DOHH2 (cell line): ENCODE results near the gene NINJ2.

Experiments
- H3F3A ChIP-seq: fragments of 200-600 bp; sonication (generic), shearing (Covaris generic); 2 replicates; pipeline ENCODE4 v1.6.0; 2016; ENCODE audit warnings: antibody characterized with exemption, mild to moderate bottlenecking; ENCODE audit not compliant: control insufficient read depth, insufficient read depth
- H3K27ac ChIP-seq: fragments of 200-600 bp; sonication (generic); 2 replicates; pipeline ENCODE4 v1.5.1; 2014; ENCODE audit warnings: low read depth, mild to moderate bottlenecking, low read length, moderate library complexity
- H3K27me3 ChIP-seq: fragments of 200-600 bp; sonication (generic); 2 replicates; pipeline ENCODE4 v1.6.1; 2014; ENCODE audit warnings: mild to moderate bottlenecking, low read length, mixed read lengths; ENCODE audit not compliant: control insufficient read depth
- H3K36me3 ChIP-seq: fragments of 200-600 bp; sonication (generic); 2 replicates; pipeline ENCODE4 v1.6.1; 2014; ENCODE audit warnings: mild to moderate bottlenecking, low read length, moderate library complexity, mixed read lengths; ENCODE audit not compliant: control insufficient read depth
- H3K4me1 ChIP-seq: fragments of 200-600 bp; sonication (generic); 2 replicates; pipeline ENCODE4 v1.6.1; 2014; ENCODE audit warnings: mild to moderate bottlenecking, low read length, mixed read lengths; ENCODE audit not compliant: control insufficient read depth
- H3K4me2 ChIP-seq: fragments of 200-600 bp; sonication (generic); 2 replicates; pipeline ENCODE4 v1.6.0; 2014; ENCODE audit warnings: mild to moderate bottlenecking, low read length, moderate library complexity
- H3K4me3 ChIP-seq: fragments of 200-600 bp; sonication (generic); 2 replicates; pipeline ENCODE4 v1.5.1; 2014; ENCODE audit warnings: mild to moderate bottlenecking, low read length, mixed read lengths
- H3K79me2 ChIP-seq: fragments of 200-600 bp; sonication (generic); 2 replicates; pipeline ENCODE4 v1.6.1; 2014; ENCODE audit warnings: mild to moderate bottlenecking, low read length, mixed read lengths; ENCODE audit not compliant: control insufficient read depth
- H3K9me2 ChIP-seq: fragments of 200-600 bp; sonication (generic); replicated peaks from 2 replicates; pipeline ENCODE4 v1.6.1; 2014; ENCODE audit warnings: mild to moderate bottlenecking, low read length, mixed read lengths; ENCODE audit not compliant: control insufficient read depth
- H3K9me3 ChIP-seq: fragments of 200-600 bp; sonication (generic); 2 replicates; pipeline ENCODE4 v1.6.1; 2014; ENCODE audit warnings: antibody characterized with exemption, low read length, mixed read lengths; ENCODE audit not compliant: control insufficient read depth, insufficient read depth
- H4K20me1 ChIP-seq: fragments of 200-600 bp; sonication (generic); 2 replicates; pipeline ENCODE4 v1.6.0; 2014; ENCODE audit warnings: low read depth, mild to moderate bottlenecking, antibody characterized with exemption, low read length, moderate library complexity; ENCODE audit not compliant: control insufficient read depth, insufficient read depth
- CTCF ChIP-seq: fragments of 200-600 bp; sonication (generic); IDR thresholded peaks from one replicate; pipeline ENCODE4 v1.5.1; 2014; ENCODE audit warnings: antibody characterized with exemption, mild to moderate bottlenecking, low read depth, low read length; ENCODE audit not compliant: poor library complexity, severe bottlenecking
- EZH2phosphoT487 ChIP-seq: fragments of 200-600 bp; sonication (generic); IDR thresholded peaks from 2 replicates; pipeline ENCODE4 v1.6.1; 2017; ENCODE audit warnings: borderline replicate concordance, mild to moderate bottlenecking, antibody characterized with exemption, low read length, moderate library complexity, mixed read lengths

Gene NINJ2

GRCh38 chr12:544142-544541, 119.1 kb downstream of the NINJ2 start:
- TF ChIP-seq EZH2phosphoT487 (no peak), CTCF (no peak)

GRCh38 chr12:543114-543451, 120.2 kb downstream of the NINJ2 start:
- H3K79me2 ChIP-seq, result no peaks in the 10 kb centered on the region
- no peak overlapping the region for H3K4me2 ChIP-seq
- no peaks in the 10 kb centered on the region for H3K9me2 ChIP-seq
- H3K27me3 ChIP-seq, result peaks cover 5% of the 10 kb centered on the region; the same call in 1 of the 2 replicates
- H3K9me3 ChIP-seq, result no peaks in the 10 kb centered on the region
- TF ChIP-seq CTCF (no peak), EZH2phosphoT487 (no peak)
- no peaks in the 10 kb centered on the region for H3F3A ChIP-seq
- peaks cover 10% of the 10 kb centered on the region for H3K4me1 ChIP-seq
- no peaks in the 10 kb centered on the region for H4K20me1 ChIP-seq
- no peak overlapping the region for H3K4me3 ChIP-seq
- no peak overlapping the region for H3K27ac ChIP-seq
- H3K36me3 ChIP-seq, result no peaks in the 10 kb centered on the region

More at GRCh38 chr12:544142-544541, 119.1 kb downstream of the NINJ2 start:
- H3K36me3 ChIP-seq, result no peaks in the 10 kb centered on the region
- H3F3A ChIP-seq, result no peaks in the 10 kb centered on the region
- H3K9me2 ChIP-seq, result no peaks in the 10 kb centered on the region
- no peaks in the 10 kb centered on the region for H4K20me1 ChIP-seq
- H3K27ac ChIP-seq, result no peak overlapping the region
- no peak overlapping the region for H3K4me3 ChIP-seq
- peaks cover 10% of the 10 kb centered on the region for H3K4me1 ChIP-seq
- no peaks in the 10 kb centered on the region for H3K9me3 ChIP-seq
- H3K4me2 ChIP-seq, result no peak overlapping the region
- peaks cover 5% of the 10 kb centered on the region; the same call in 1 of the 2 replicates for H3K27me3 ChIP-seq
- H3K79me2 ChIP-seq, result no peaks in the 10 kb centered on the region

- peaks cover 10% of the 10 kb centered on the region for H3K4me1 ChIP-seq
- peaks cover 5% of the 10 kb centered on the region; the same call in 1 of the 2 replicates for H3K27me3 ChIP-seq
- no peaks in the 10 kb centered on the region for H3K79me2 ChIP-seq
- no peaks in the 10 kb centered on the region for H3K36me3 ChIP-seq
- no peaks in the 10 kb centered on the region for H4K20me1 ChIP-seq
- H3K9me2 ChIP-seq, result no peaks in the 10 kb centered on the region
- H3K4me3 ChIP-seq, result no peak overlapping the region
- H3F3A ChIP-seq, result no peaks in the 10 kb centered on the region
- no peak overlapping the region for H3K27ac ChIP-seq
- TF ChIP-seq EZH2phosphoT487 (no peak), CTCF (no peak)
- no peaks in the 10 kb centered on the region for H3K9me3 ChIP-seq
- H3K4me2 ChIP-seq, result no peak overlapping the region
Measured at GRCh38 chr12:542395-543113, 120.7 kb downstream of the NINJ2 start.
